Measurements from ENCODE around the gene NEK7. TPM values are rescaled to one million over a fixed set of nuclear protein-coding genes. Genes with fewer than 3 reads are reported as not detected.

The NEK7 gene
- total and polyA plus RNA-seq, 2 experiments from 2014 or later: 25.6 to 86.9 TPM

GRCh38 chr1:198160222-198160621, 3.4 kb downstream of the NEK7 start:
- no peaks in the 10 kb centered on the region for H4K20me1 ChIP-seq (ENCODE audit: insufficient read depth, poor library complexity, severe bottlenecking)
- no peak overlapping the region for H3K4me3 ChIP-seq
- peaks cover 23% of the 10 kb centered on the region for H3K4me1 ChIP-seq (ENCODE audit: insufficient read depth)
- no peak for DNase-seq (ENCODE audit: low spot score)
- no peaks in the 10 kb centered on the region for H3K36me3 ChIP-seq (replicated peaks; ENCODE audit: insufficient read depth, low read depth)
- H3K27me3 ChIP-seq: no peaks in the 10 kb centered on the region
- no peaks in the 10 kb centered on the region for H3K9me2 ChIP-seq (replicated peaks; ENCODE audit: insufficient read depth)
- H3K79me2 ChIP-seq: peaks cover 65% of the 10 kb centered on the region
- no peaks in the 10 kb centered on the region for H3K9me3 ChIP-seq (ENCODE audit: low read depth)
- peak overlapping the region; percentile 99 for H3K27ac ChIP-seq
- H2AFZ ChIP-seq: no peak overlapping the region
- peak overlapping the region; percentile 76 for H3K4me2 ChIP-seq
- WGBS (ENCODE audit: low lambda C conversion rate, missing lambda C conversion rate): 50% methylated on average over 7 of the region's 7 CpGs
- TF ChIP-seq EZH2 (IDR thresholded peaks at IDR 0.05; ENCODE audit: borderline replicate concordance) (no peak), EZH2phosphoT487 (IDR thresholded peaks at IDR 0.05; ENCODE audit: low read depth, severe bottlenecking, unreplicated experiment) (no peak)
- TF ChIP-seq, protein P1, sequence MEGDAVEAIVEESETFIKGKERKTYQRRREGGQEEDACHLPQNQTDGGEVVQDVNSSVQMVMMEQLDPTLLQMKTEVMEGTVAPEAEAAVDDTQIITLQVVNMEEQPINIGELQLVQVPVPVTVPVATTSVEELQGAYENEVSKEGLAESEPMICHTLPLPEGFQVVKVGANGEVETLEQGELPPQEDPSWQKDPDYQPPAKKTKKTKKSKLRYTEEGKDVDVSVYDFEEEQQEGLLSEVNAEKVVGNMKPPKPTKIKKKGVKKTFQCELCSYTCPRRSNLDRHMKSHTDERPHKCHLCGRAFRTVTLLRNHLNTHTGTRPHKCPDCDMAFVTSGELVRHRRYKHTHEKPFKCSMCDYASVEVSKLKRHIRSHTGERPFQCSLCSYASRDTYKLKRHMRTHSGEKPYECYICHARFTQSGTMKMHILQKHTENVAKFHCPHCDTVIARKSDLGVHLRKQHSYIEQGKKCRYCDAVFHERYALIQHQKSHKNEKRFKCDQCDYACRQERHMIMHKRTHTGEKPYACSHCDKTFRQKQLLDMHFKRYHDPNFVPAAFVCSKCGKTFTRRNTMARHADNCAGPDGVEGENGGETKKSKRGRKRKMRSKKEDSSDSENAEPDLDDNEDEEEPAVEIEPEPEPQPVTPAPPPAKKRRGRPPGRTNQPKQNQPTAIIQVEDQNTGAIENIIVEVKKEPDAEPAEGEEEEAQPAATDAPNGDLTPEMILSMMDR (IDR thresholded peaks at IDR 0.05; ENCODE audit: poor library complexity): no peak

GRCh38 chr1:198160946-198161614, 4.3 kb downstream of the NEK7 start:
- no peak overlapping the region for H2AFZ ChIP-seq
- peaks cover 74% of the 10 kb centered on the region for H3K79me2 ChIP-seq
- TF ChIP-seq, protein P1 (IDR thresholded peaks at IDR 0.05; ENCODE audit: poor library complexity): no peak
- TF ChIP-seq EZH2phosphoT487 (IDR thresholded peaks at IDR 0.05; ENCODE audit: low read depth, severe bottlenecking, unreplicated experiment) (no peak), EZH2 (IDR thresholded peaks at IDR 0.05; ENCODE audit: borderline replicate concordance) (no peak)
- 96% methylated on average over 4 of the region's 4 CpGs for WGBS (ENCODE audit: low lambda C conversion rate, missing lambda C conversion rate)
- no peak for DNase-seq (ENCODE audit: low spot score)
- no peaks in the 10 kb centered on the region for H3K9me3 ChIP-seq (ENCODE audit: low read depth)
- no peaks in the 10 kb centered on the region for H3K27me3 ChIP-seq
- no peak overlapping the region for H3K4me3 ChIP-seq
- no peaks in the 10 kb centered on the region for H3K9me2 ChIP-seq (replicated peaks; ENCODE audit: insufficient read depth)
- peaks cover 24% of the 10 kb centered on the region for H3K4me1 ChIP-seq (ENCODE audit: insufficient read depth)
- H3K36me3 ChIP-seq (replicated peaks; ENCODE audit: insufficient read depth, low read depth): no peaks in the 10 kb centered on the region
- no peaks in the 10 kb centered on the region for H4K20me1 ChIP-seq (ENCODE audit: insufficient read depth, poor library complexity, severe bottlenecking)
- H3K27ac ChIP-seq: peak overlapping the region; percentile 99
- peak overlapping the region; percentile 65 for H3K4me2 ChIP-seq

GRCh38 chr1:198161718-198162090, 4.9 kb downstream of the NEK7 start:
- no peaks in the 10 kb centered on the region for H3K27me3 ChIP-seq
- H4K20me1 ChIP-seq (ENCODE audit: insufficient read depth, poor library complexity, severe bottlenecking): peaks cover 3% of the 10 kb centered on the region
- peaks cover 80% of the 10 kb centered on the region for H3K79me2 ChIP-seq
- peak overlapping the region; percentile 65 for H3K4me2 ChIP-seq
- H3K27ac ChIP-seq: peak overlapping the region; percentile 99
- TF ChIP-seq EZH2 (IDR thresholded peaks at IDR 0.05; ENCODE audit: borderline replicate concordance) (no peak), EZH2phosphoT487 (IDR thresholded peaks at IDR 0.05; ENCODE audit: low read depth, severe bottlenecking, unreplicated experiment) (no peak)
- TF ChIP-seq, protein P1 (IDR thresholded peaks at IDR 0.05; ENCODE audit: poor library complexity): no peak
- no peaks in the 10 kb centered on the region for H3K9me2 ChIP-seq (replicated peaks; ENCODE audit: insufficient read depth)
- WGBS (ENCODE audit: low lambda C conversion rate, missing lambda C conversion rate): 71% methylated on average over 2 of the region's 2 CpGs
- H3K36me3 ChIP-seq (replicated peaks; ENCODE audit: insufficient read depth, low read depth): no peaks in the 10 kb centered on the region
- no peaks in the 10 kb centered on the region for H3K9me3 ChIP-seq (ENCODE audit: low read depth)
- peaks cover 28% of the 10 kb centered on the region for H3K4me1 ChIP-seq (ENCODE audit: insufficient read depth)
- H2AFZ ChIP-seq: no peak overlapping the region
- no peak overlapping the region for H3K4me3 ChIP-seq
- DNase-seq (ENCODE audit: low spot score): no peak
